GM12872 (cell line): ENCODE results near the gene ARHGEF17.

Source experiments
- TF ChIP-seq, protein P1 (sequence below): IDR thresholded peaks from 3 replicates; pipeline ENCODE4 v1.5.1; 2011; ENCODE audit warnings: low read depth, mild to moderate bottlenecking, low read length, moderate library complexity; ENCODE audit not compliant: insufficient read depth

Gene ARHGEF17

DNA sequence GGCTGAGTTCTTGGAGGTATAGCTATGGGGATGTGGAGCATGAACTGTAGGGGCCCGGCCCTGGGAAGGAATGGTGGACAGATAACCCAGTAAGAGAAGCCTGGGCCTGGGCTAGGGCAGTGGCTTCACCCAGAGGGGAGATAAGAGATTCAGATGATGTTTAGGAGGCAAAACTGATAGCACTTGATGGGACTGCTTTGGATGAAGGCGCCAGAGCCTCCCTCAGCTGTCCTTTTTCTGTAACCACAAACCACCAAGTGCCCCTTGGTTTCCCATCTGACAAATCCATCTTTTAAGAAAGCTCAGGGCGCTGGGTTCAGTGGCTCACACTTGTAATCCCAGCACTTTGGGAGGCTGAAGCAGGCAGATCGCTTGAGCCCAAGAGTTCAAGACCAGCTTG, 91.6 kb downstream of the ARHGEF17 start:
- TF ChIP-seq, protein P1, sequence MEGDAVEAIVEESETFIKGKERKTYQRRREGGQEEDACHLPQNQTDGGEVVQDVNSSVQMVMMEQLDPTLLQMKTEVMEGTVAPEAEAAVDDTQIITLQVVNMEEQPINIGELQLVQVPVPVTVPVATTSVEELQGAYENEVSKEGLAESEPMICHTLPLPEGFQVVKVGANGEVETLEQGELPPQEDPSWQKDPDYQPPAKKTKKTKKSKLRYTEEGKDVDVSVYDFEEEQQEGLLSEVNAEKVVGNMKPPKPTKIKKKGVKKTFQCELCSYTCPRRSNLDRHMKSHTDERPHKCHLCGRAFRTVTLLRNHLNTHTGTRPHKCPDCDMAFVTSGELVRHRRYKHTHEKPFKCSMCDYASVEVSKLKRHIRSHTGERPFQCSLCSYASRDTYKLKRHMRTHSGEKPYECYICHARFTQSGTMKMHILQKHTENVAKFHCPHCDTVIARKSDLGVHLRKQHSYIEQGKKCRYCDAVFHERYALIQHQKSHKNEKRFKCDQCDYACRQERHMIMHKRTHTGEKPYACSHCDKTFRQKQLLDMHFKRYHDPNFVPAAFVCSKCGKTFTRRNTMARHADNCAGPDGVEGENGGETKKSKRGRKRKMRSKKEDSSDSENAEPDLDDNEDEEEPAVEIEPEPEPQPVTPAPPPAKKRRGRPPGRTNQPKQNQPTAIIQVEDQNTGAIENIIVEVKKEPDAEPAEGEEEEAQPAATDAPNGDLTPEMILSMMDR, result no peak

- TF ChIP-seq, protein P1, result no peak
Observed at GRCh38 chr11:73400293-73400692, 92.2 kb downstream of the ARHGEF17 start.

- TF ChIP-seq, protein P1, result no peak
Observed at GRCh38 chr11:73401217-73401923, 93.3 kb downstream of the ARHGEF17 start.

- TF ChIP-seq, protein P1, result no peak
Observed at GRCh38 chr11:73401924-73402833, 94.1 kb downstream of the ARHGEF17 start.

- TF ChIP-seq, protein P1, result peak; percentile 42; the same call in 2 of the 3 replicates
Observed at GRCh38 chr11:73402834-73403185, 94.7 kb downstream of the ARHGEF17 start.

- TF ChIP-seq, protein P1, result no peak
Observed at GRCh38 chr11:73403541-73403940, 95.5 kb downstream of the ARHGEF17 start.

- TF ChIP-seq, protein P1, result 0 out of 3 replicates have a peak, but pooled peaks have one; percentile 26
Observed at GRCh38 chr11:73404048-73404447, 96.0 kb downstream of the ARHGEF17 start.
